PC-9 (cell line): ENCODE results near the gene PRKG1. TPM values are rescaled to one million over a fixed set of nuclear protein-coding genes. Genes with fewer than 3 reads are reported as not detected.

Source experiments
- BruUV-seq: library from RNA; stranded (reverse); fragments of 400-500 nt; replicated peaks from 2 replicates; lab custom pipeline; 2021; lab: Mats Ljungman, UMichigan
- CTCF ChIA-PET: fragments of 300-600 bp; sonication (Branson Sonifier 250); formaldehyde crosslinking; loops from one replicate; lab custom pipeline; 2022; ENCODE audit warnings: antibody characterized with exemption; lab: Charles Lee
- POLR2A ChIA-PET: fragments of 300-600 bp; sonication (Branson Sonifier 250); formaldehyde crosslinking; loops from one replicate; lab custom pipeline; 2022; ENCODE audit warnings: antibody characterized with exemption; ENCODE audit not compliant: unreplicated experiment; lab: Charles Lee
- DNase-seq, 2 experiments: peaks; one replicate each; pipeline versions ENCODE4 v3.0.0 to v3.0.0-alpha.2; 2015 to 2022; ENCODE audit warnings: mixed read lengths in 1 of 2
- H2AFZ ChIP-seq: fragments of 200-600 bp; sonication (generic); 2 replicates; pipeline ENCODE4 v1.8.1; 2017; ENCODE audit warnings: antibody characterized with exemption
- H3F3A ChIP-seq: fragments of 200-600 bp; sonication (generic); 2 replicates; pipeline ENCODE4 v1.8.1; 2017; ENCODE audit warnings: antibody characterized with exemption, mild to moderate bottlenecking, low read depth; ENCODE audit not compliant: insufficient read depth
- H3K27ac ChIP-seq: fragments of 200-600 bp; sonication (generic); 2 replicates; pipeline ENCODE4 v1.6.1; 2016; ENCODE audit warnings: mixed run types
- H3K27me3 ChIP-seq: fragments of 200-600 bp; sonication (generic); 2 replicates; pipeline ENCODE4 v1.6.1; 2016; ENCODE audit warnings: low read depth, mixed run types; ENCODE audit not compliant: insufficient read depth
- H3K36me3 ChIP-seq: fragments of 200-600 bp; sonication (generic); 2 replicates; pipeline ENCODE4 v1.6.1; 2016; ENCODE audit warnings: low read depth, mixed run types
- H3K4me1 ChIP-seq: fragments of 200-600 bp; sonication (generic); replicated peaks from 2 replicates; pipeline ENCODE4 v1.6.1; 2016; ENCODE audit warnings: mixed run types; ENCODE audit not compliant: insufficient read depth
- H3K4me2 ChIP-seq: fragments of 200-600 bp; sonication (generic); 2 replicates; pipeline ENCODE4 v1.6.1; 2017; ENCODE audit warnings: mixed run types
- H3K4me3 ChIP-seq: fragments of 200-600 bp; sonication (generic); 2 replicates; pipeline ENCODE4 v1.6.1; 2016; ENCODE audit warnings: mixed run types
- H3K79me2 ChIP-seq: fragments of 200-600 bp; sonication (generic); 2 replicates; pipeline ENCODE4 v1.6.1; 2017; ENCODE audit warnings: low read depth, mixed run types
- H3K9me2 ChIP-seq: fragments of 200-600 bp; sonication (generic); 2 replicates; pipeline ENCODE4 v1.8.1; 2017; ENCODE audit warnings: mild to moderate bottlenecking; ENCODE audit not compliant: insufficient read depth
- H3K9me3 ChIP-seq: fragments of 200-600 bp; sonication (generic); 2 replicates; pipeline ENCODE4 v1.8.1; 2016; ENCODE audit warnings: low read depth; ENCODE audit not compliant: insufficient read depth
- H4K20me1 ChIP-seq: fragments of 200-600 bp; sonication (generic); 2 replicates; pipeline ENCODE4 v1.8.1; 2017; ENCODE audit not compliant: insufficient read depth
- CTCF ChIP-seq: fragments of 200-600 bp; sonication (generic); conservative IDR thresholded peaks from 2 replicates; pipeline ENCODE4 v1.6.1; 2017; ENCODE audit warnings: mixed run types, antibody characterized with exemption, mild to moderate bottlenecking, moderate library complexity
- EZH2 ChIP-seq: fragments of 200-600 bp; sonication (generic); IDR thresholded peaks from 2 replicates; pipeline ENCODE4 v1.8.0; 2017; ENCODE audit warnings: antibody characterized with exemption, low read depth
- intact Hi-C: fragments of 100-400 bp; cut with micrococcal nuclease; formaldehyde crosslinking; loops from one replicate; pipeline ENCODE4 v1.10.0; 2022; ENCODE audit not compliant: unreplicated experiment
- total RNA-seq: library from RNA; stranded (reverse); gene quantifications from 2 replicates; pipeline ENCODE4 v1.2.3, GENCODE V29; 2021

Gene PRKG1
- total RNA-seq, 1 experiment from 2014 or later = 0.70 TPM

- H3K9me2 ChIP-seq = no peaks in the 10 kb centered on the region
- CTCF ChIA-PET = no interaction called here
- POLR2A ChIA-PET = no interaction called here
Measured at GRCh38 chr10:51125518-51125917, 51.2 kb downstream of the PRKG1 start.

GRCh38 chr10:51129946-51130544 lies 55.8 kb downstream of the PRKG1 start:
- Histone ChIP-seq H3K27ac (no peak overlapping the region), H3K9me3 (peaks cover 3% of the 10 kb centered on the region; the same call in 1 of the 2 replicates), H3K9me2 (no peaks in the 10 kb centered on the region), H3F3A (no peaks in the 10 kb centered on the region), H3K79me2 (no peaks in the 10 kb centered on the region), H3K4me2 (no peak overlapping the region), H3K4me3 (no peak overlapping the region), H2AFZ (peak overlapping the region; percentile 2; the same call in 1 of the 2 replicates), H4K20me1 (no peaks in the 10 kb centered on the region), H3K27me3 (no peaks in the 10 kb centered on the region), H3K4me1 (0 out of 2 replicates have a peak, but pooled peaks cover 4% of the 10 kb centered on the region), H3K36me3 (no peaks in the 10 kb centered on the region)
- POLR2A ChIA-PET = no interaction called here
- no peak for DNase-seq
- intact Hi-C loops = no loop called here
- CTCF ChIA-PET = no interaction called here
- TF ChIP-seq CTCF = no peak
- TF ChIP-seq EZH2 = no peak
- BruUV-seq = no TSS peak

More at GRCh38 chr10:51125518-51125917, 51.2 kb downstream of the PRKG1 start:
- Histone ChIP-seq H3K36me3 (no peaks in the 10 kb centered on the region), H3K4me2 (no peak overlapping the region), H3K4me3 (no peak overlapping the region), H2AFZ (no peak overlapping the region), H3K79me2 (no peaks in the 10 kb centered on the region), H4K20me1 (no peaks in the 10 kb centered on the region), H3K9me3 (peaks cover 3% of the 10 kb centered on the region; the same call in 1 of the 2 replicates), H3K27me3 (no peaks in the 10 kb centered on the region), H3F3A (no peaks in the 10 kb centered on the region), H3K27ac (no peak overlapping the region), H3K4me1 (0 out of 2 replicates have a peak, but pooled peaks cover 4% of the 10 kb centered on the region)
- BruUV-seq = no TSS peak
- intact Hi-C loops = no loop called here
- TF ChIP-seq CTCF (no peak), EZH2 (no peak)
- no peak for DNase-seq

GRCh38 chr10:51137756-51138529 lies 63.7 kb downstream of the PRKG1 start:
- no peaks in the 10 kb centered on the region for H4K20me1 ChIP-seq
- H3K9me3 ChIP-seq = no peaks in the 10 kb centered on the region
- H3K79me2 ChIP-seq = no peaks in the 10 kb centered on the region
- H3K9me2 ChIP-seq = no peaks in the 10 kb centered on the region
- no peaks in the 10 kb centered on the region for H3K4me1 ChIP-seq
- intact Hi-C loops = no loop called here
- no peaks in the 10 kb centered on the region for H3K27me3 ChIP-seq
- no peak overlapping the region for H2AFZ ChIP-seq
- H3K27ac ChIP-seq = no peak overlapping the region
- H3K36me3 ChIP-seq = no peaks in the 10 kb centered on the region
- no peak for TF ChIP-seq CTCF
- TF ChIP-seq EZH2 = no peak
- no peaks in the 10 kb centered on the region for H3F3A ChIP-seq
- H3K4me2 ChIP-seq = no peak overlapping the region
- no peak for DNase-seq
- ChIA-PET POLR2A (no interaction called here), CTCF (no interaction called here)
- no peak overlapping the region for H3K4me3 ChIP-seq
- no TSS peak for BruUV-seq
